ENCODE results near the gene GRK5.

GRK5 gene

GRCh38 chr10:119413093-119413453 is 205.7 kb downstream of the GRK5 start:
- in situ Hi-C loops (cut with MboI; ENCODE audit: low sequenced_read_pairs): loop anchor here (10.0 kb wide), 1 partner anchor 208 kb away; the partner anchor contains the start of gene GRK5

GRCh38 chr10:119413471-119414080 is 206.2 kb downstream of the GRK5 start:
- in situ Hi-C loops (cut with MboI; ENCODE audit: low sequenced_read_pairs): loop anchor here (10.0 kb wide), 1 partner anchor 209 kb away; the partner anchor contains the start of gene GRK5

- in situ Hi-C loops (cut with MboI; ENCODE audit: low sequenced_read_pairs): loop anchor here (10.0 kb wide), 1 partner anchor 209 kb away; the partner anchor contains the start of gene GRK5
Observed at GRCh38 chr10:119414081-119414611, 206.8 kb downstream of the GRK5 start.

GRCh38 chr10:119415121-119415520 is 207.8 kb downstream of the GRK5 start:
- in situ Hi-C loops (cut with MboI; ENCODE audit: low sequenced_read_pairs): loop anchor here (10.0 kb wide), 1 partner anchor 210 kb away; the partner anchor contains the start of gene GRK5

- in situ Hi-C loops (cut with MboI; ENCODE audit: low sequenced_read_pairs): loop anchor here (10.0 kb wide), 1 partner anchor 211 kb away; the partner anchor contains the start of gene GRK5
Observed at GRCh38 chr10:119415536-119416503, 208.4 kb downstream of the GRK5 start.

GRCh38 chr10:119416855-119417254 is 209.5 kb downstream of the GRK5 start:
- in situ Hi-C loops (cut with MboI; ENCODE audit: low sequenced_read_pairs): loop anchor here (10.0 kb wide), 1 partner anchor 212 kb away; the partner anchor contains the start of gene GRK5

GRCh38 chr10:119417852-119418251 is 210.5 kb downstream of the GRK5 start:
- in situ Hi-C loops (cut with MboI; ENCODE audit: low sequenced_read_pairs): loop anchor here (10.0 kb wide), 1 partner anchor 213 kb away; the partner anchor contains the start of gene GRK5

- in situ Hi-C loops (cut with MboI; ENCODE audit: low sequenced_read_pairs): loop anchor here (10.0 kb wide), 1 partner anchor 214 kb away; the partner anchor contains the start of gene GRK5
Observed at GRCh38 chr10:119418362-119418761, 211.0 kb downstream of the GRK5 start.

GRCh38 chr10:119419931-119420330 is 212.6 kb downstream of the GRK5 start:
- in situ Hi-C loops (cut with MboI; ENCODE audit: low sequenced_read_pairs): loop anchor here (10.0 kb wide), 1 partner anchor 215 kb away; the partner anchor contains the start of gene GRK5

GRCh38 chr10:119420950-119421875 is 213.8 kb downstream of the GRK5 start:
- in situ Hi-C loops (cut with MboI; ENCODE audit: low sequenced_read_pairs): no loop called here

- in situ Hi-C loops (cut with MboI; ENCODE audit: low sequenced_read_pairs): no loop called here
Observed at GRCh38 chr10:119421891-119422681, 214.7 kb downstream of the GRK5 start.

GRCh38 chr10:119422682-119423509 is 215.5 kb downstream of the GRK5 start:
- in situ Hi-C loops (cut with MboI; ENCODE audit: low sequenced_read_pairs): no loop called here

GRCh38 chr10:119423510-119424257 is 216.3 kb downstream of the GRK5 start:
- in situ Hi-C loops (cut with MboI; ENCODE audit: low sequenced_read_pairs): no loop called here

GRCh38 chr10:119424258-119424975 is 217.0 kb downstream of the GRK5 start:
- in situ Hi-C loops (cut with MboI; ENCODE audit: low sequenced_read_pairs): no loop called here

- in situ Hi-C loops (cut with MboI; ENCODE audit: low sequenced_read_pairs): no loop called here
Observed at GRCh38 chr10:119425102-119425880, 217.9 kb downstream of the GRK5 start.

GRCh38 chr10:119425881-119426170 is 218.5 kb downstream of the GRK5 start:
- in situ Hi-C loops (cut with MboI; ENCODE audit: low sequenced_read_pairs): no loop called here

All from HL-60/S4 treated with retinoic acid at 250 ng/mL for 4 days and 3 days (cell line).